ENCODE measurements around the gene CENPN. TPM values are rescaled to one million over a fixed set of nuclear protein-coding genes. Genes with fewer than 3 reads are reported as not detected.

CENPN gene
- polyA plus RNA-seq, 1 donor = 14.8 TPM

DNA sequence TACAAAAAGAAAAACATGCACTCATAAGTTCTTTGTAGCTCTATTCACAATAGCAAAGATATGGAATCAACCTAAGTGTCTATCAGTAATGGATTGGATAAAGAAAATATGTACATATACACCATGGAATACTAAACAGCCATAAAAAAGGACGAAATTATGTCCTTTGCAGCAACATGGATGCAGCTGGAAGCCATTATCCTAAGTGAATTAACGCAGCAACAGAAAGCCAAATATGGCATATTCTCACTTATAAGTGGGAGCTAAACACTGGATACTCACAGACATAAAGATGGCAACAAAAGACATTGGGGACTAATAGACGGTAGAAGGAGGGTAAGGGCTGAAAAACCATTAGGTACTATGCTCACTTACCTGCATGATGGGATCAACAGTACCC, 6.1 kb upstream of the CENPN start:
- H3K36me3 ChIP-seq (ENCODE audit: control insufficient read depth, insufficient read depth, low read length) = no peaks in the 10 kb centered on the region
- H3K27me3 ChIP-seq (ENCODE audit: control insufficient read depth, insufficient read depth, low read length) = no peaks in the 10 kb centered on the region
- no peak overlapping the region for H3K27ac ChIP-seq (ENCODE audit: low read length)
- no peak overlapping the region for H3K4me3 ChIP-seq (ENCODE audit: low read length)
- no peak for DNase-seq
- WGBS (ENCODE audit: insufficient coverage, low lambda C conversion rate) = no CpG with 5 or more reads among the region's 3 CpGs
- no peaks in the 10 kb centered on the region for H3K9me3 ChIP-seq (ENCODE audit: control insufficient read depth, low read depth, low read length)
- H3K4me1 ChIP-seq (ENCODE audit: control insufficient read depth, insufficient read depth, low read length) = peaks cover 17% of the 10 kb centered on the region

DNA sequence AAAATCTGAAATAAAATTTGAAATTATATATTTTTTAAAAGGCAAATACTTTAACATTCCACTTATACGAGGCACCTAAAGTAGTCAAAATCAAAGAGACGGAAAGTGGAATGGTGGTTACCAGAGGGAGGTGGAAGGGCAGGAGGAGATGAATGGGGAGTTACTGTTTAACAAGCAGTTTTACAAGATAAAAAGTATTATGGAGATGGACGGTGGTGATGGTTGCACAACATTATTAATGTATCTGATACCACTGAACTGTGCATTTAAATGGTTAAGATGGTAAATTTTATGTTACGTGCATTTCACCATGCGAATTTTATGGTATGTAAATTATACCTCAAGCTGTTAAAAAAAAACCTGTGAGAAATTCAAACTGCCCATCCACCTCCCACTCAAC, 5.7 kb upstream of the CENPN start:
- H3K36me3 ChIP-seq (ENCODE audit: control insufficient read depth, insufficient read depth, low read length) = no peaks in the 10 kb centered on the region
- H3K9me3 ChIP-seq (ENCODE audit: control insufficient read depth, low read depth, low read length) = no peaks in the 10 kb centered on the region
- no peak overlapping the region for H3K4me3 ChIP-seq (ENCODE audit: low read length)
- WGBS (ENCODE audit: insufficient coverage, low lambda C conversion rate) = 30% methylated on average over 4 of the region's 5 CpGs
- peak in 1 of 2 donors; percentile 42 for DNase-seq
- H3K4me1 ChIP-seq (ENCODE audit: control insufficient read depth, insufficient read depth, low read length) = peaks cover 17% of the 10 kb centered on the region
- H3K27ac ChIP-seq (ENCODE audit: low read length) = no peak overlapping the region
- H3K27me3 ChIP-seq (ENCODE audit: control insufficient read depth, insufficient read depth, low read length) = no peaks in the 10 kb centered on the region

DNA sequence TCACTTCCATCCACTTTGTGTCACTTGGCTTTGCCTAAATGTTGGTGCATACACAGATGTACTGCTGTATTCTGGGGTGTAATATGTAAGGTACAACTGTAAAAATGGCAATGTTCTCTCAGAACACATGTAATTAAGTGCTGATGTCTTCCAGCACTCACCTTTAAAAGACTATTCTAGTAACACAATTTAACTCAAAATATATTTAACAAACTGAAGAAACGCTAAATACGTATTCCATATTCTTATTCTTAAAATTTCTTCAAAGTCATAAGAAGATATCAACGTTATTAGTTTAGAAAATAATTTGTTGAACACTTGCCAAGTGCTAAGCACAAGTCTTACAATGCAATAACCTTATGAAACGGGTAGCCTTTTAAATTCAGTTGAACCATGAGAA, 4.0 kb upstream of the CENPN start:
- no peak for DNase-seq
- Histone ChIP-seq H3K9me3 (ENCODE audit: control insufficient read depth, low read depth, low read length) (no peaks in the 10 kb centered on the region), H3K4me3 (ENCODE audit: low read length) (no peak overlapping the region), H3K4me1 (ENCODE audit: control insufficient read depth, insufficient read depth, low read length) (peaks cover 17% of the 10 kb centered on the region), H3K36me3 (ENCODE audit: control insufficient read depth, insufficient read depth, low read length) (no peaks in the 10 kb centered on the region), H3K27ac (ENCODE audit: low read length) (no peak overlapping the region), H3K27me3 (ENCODE audit: control insufficient read depth, insufficient read depth, low read length) (no peaks in the 10 kb centered on the region)
- WGBS (ENCODE audit: insufficient coverage, low lambda C conversion rate) = 81% methylated on average over 3 of the region's 4 CpGs

DNA sequence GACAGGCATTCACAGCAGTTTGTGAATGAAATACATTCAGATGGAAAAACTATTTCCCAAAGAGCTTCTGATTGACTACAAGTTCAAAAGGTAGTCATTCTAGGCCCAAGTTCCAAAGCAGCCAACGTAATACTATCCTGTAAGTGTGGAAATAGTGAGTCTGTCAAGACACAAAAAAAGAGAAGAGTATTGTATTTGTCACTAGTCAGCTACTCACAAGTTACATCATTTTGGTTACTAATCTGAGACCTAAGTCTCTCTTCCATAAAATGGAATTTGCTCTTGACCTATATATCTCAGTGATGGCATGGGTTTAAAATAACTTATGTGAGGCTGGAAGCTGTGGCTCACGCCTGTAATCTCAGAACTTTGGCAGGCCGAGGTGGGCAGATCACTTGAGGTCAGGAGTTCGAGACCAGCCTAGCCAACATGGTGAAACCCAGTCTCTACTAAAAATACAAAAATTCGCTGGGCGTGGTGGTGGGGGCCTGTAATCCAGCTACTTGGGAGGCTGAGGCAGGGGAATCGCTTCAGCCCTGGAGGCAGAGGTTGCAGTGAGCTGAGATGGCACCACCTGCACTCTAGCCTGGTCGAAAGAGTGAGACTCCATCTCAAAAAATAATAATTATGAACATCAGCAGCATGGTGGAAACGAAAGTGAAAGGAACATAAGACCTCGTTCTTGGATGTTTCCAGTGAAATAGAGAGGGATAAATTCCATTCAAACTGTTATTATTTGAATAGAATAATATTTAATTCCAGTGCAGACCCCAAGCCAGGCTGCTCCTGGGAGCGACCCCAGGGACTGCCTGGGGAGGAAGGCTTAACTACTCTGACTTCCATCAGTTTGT, 3.2 kb upstream of the CENPN start:
- Histone ChIP-seq H3K27me3 (ENCODE audit: control insufficient read depth, insufficient read depth, low read length) (no peaks in the 10 kb centered on the region), H3K36me3 (ENCODE audit: control insufficient read depth, insufficient read depth, low read length) (no peaks in the 10 kb centered on the region), H3K4me3 (ENCODE audit: low read length) (peak overlapping the region; percentile 17), H3K4me1 (ENCODE audit: control insufficient read depth, insufficient read depth, low read length) (peaks cover 17% of the 10 kb centered on the region), H3K9me3 (ENCODE audit: control insufficient read depth, low read depth, low read length) (no peaks in the 10 kb centered on the region), H3K27ac (ENCODE audit: low read length) (peak overlapping the region; percentile 7)
- DNase-seq = no peak
- 45% methylated on average over 3 of the region's 11 CpGs for WGBS (ENCODE audit: insufficient coverage, low lambda C conversion rate)

DNA sequence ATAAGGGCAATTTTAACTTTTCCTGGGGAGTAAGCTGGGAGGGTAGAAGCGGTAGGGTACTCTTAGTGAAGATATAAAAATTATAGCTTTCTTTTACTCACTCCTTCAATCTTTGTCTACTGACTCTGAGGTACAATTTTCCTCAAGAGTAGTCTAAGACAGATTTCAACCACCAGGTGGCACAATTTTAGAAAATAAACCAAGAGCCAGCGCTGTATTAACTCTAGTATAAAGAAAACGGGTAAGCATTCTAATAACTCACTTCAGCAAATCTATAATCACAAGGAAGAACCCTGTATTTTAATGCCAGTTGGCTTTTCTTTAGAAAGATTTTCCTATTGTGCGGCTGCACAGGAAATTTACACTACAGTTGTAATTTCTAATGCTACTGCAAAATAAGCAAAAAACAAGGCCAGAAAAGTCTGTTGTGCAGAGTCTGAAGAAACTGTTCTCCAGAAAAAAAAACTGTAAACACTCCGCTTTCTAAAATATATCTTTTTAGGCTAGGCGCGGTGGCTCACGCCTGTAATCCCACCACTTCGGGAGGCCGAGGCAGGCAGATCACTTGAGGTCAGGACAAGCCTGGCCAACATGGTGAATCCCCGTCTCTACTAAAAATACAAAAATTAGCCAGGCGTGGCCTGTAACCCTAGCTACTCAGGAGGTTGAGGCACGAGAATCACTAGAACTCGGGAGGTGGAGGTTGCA, 2.2 kb upstream of the CENPN start:
- Histone ChIP-seq H3K27me3 (ENCODE audit: control insufficient read depth, insufficient read depth, low read length) (no peaks in the 10 kb centered on the region), H3K9me3 (ENCODE audit: control insufficient read depth, low read depth, low read length) (no peaks in the 10 kb centered on the region), H3K4me1 (ENCODE audit: control insufficient read depth, insufficient read depth, low read length) (peaks cover 17% of the 10 kb centered on the region), H3K36me3 (ENCODE audit: control insufficient read depth, insufficient read depth, low read length) (no peaks in the 10 kb centered on the region), H3K27ac (ENCODE audit: low read length) (peak overlapping the region; percentile 7), H3K4me3 (ENCODE audit: low read length) (no peak overlapping the region)
- peak; percentile 18 to 60 for DNase-seq
- 26% methylated on average over 3 of the region's 14 CpGs for WGBS (ENCODE audit: insufficient coverage, low lambda C conversion rate)

DNA sequence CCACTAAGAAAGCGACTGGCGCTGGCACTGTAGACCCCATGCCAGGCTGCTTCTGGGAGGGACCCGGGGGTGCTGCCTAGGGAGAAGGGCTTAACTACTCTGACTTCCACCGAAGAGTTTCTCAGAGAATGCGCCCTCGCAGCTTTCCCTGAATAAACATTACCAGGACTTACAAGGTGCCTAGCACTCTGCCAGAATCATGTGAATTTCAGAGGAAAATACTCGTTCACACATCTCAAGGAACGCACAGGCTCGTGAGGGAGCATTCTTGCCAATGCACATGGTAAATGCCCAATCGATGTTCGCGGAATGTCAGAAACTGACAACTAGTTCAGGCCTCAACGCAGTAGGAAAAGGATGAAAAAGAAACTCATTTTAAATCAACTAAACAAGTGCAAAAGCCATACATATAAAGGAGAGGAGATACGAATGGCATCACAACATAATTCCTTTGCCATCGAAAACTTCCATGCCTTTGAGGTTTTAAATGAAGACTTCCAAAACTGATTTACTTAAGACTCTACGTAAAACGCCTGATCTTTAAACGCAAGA, 1.3 kb upstream of the CENPN start:
- Histone ChIP-seq H3K4me3 (ENCODE audit: low read length) (peak overlapping the region; percentile 96), H3K27ac (ENCODE audit: low read length) (peak overlapping the region; percentile 89), H3K27me3 (ENCODE audit: control insufficient read depth, insufficient read depth, low read length) (no peaks in the 10 kb centered on the region), H3K9me3 (ENCODE audit: control insufficient read depth, low read depth, low read length) (no peaks in the 10 kb centered on the region), H3K4me1 (ENCODE audit: control insufficient read depth, insufficient read depth, low read length) (peaks cover 17% of the 10 kb centered on the region), H3K36me3 (ENCODE audit: control insufficient read depth, insufficient read depth, low read length) (no peaks in the 10 kb centered on the region)
- DNase-seq = peak in 1 of 2 donors; percentile 38
- 13% methylated on average over 4 of the region's 18 CpGs for WGBS (ENCODE audit: insufficient coverage, low lambda C conversion rate)

DNA sequence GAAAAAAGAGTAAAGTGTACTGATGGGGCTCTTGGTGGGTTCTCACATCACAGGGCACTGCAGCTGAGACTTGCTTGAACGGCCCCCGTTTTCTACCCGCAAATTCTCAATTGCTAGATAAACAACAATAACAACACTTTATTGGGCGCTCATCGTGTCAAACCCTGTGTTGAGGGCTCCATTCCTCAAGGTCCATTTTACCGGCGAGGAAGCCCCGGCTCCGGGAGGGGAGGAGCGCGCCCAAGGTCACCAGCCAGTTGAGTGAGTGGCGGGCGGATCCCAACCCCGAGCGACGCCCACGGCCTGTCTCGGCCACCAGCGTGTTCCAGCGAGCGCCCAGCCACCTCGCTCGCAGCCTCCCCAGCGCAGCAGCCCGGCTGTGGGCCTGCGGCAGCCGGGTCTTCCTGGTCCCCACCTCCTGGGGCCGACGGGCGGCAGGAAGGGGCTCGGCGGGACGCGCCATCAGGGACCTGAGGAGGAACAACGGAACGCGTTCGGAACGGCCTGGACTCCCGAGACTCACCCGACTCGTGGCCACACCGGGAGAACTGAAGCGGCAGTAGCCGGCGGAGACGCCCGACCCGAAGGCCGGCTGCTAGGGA, 702 bp upstream of the CENPN start:
- no peaks in the 10 kb centered on the region for H3K27me3 ChIP-seq (ENCODE audit: control insufficient read depth, insufficient read depth, low read length)
- WGBS (ENCODE audit: insufficient coverage, low lambda C conversion rate) = no CpG with 5 or more reads among the region's 50 CpGs
- peaks cover 17% of the 10 kb centered on the region for H3K4me1 ChIP-seq (ENCODE audit: control insufficient read depth, insufficient read depth, low read length)
- H3K27ac ChIP-seq (ENCODE audit: low read length) = peak overlapping the region; percentile 89
- DNase-seq = peak; percentile 55 to 85
- H3K9me3 ChIP-seq (ENCODE audit: control insufficient read depth, low read depth, low read length) = no peaks in the 10 kb centered on the region
- no peaks in the 10 kb centered on the region for H3K36me3 ChIP-seq (ENCODE audit: control insufficient read depth, insufficient read depth, low read length)
- peak overlapping the region; percentile 96 for H3K4me3 ChIP-seq (ENCODE audit: low read length)

DNA sequence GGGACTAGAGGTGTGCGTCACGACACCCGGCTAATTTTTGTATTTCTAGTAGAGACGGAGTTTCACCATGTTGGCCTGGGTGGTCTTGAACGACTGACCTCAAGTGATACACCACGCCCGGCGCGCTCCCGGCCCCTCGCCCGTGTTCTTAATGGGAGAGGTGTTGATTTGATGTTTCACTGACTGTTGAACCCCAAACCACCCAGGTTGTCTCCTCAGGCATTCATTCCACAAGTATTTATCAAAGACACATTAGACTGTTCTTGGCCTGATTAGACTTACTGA, 1.4 kb downstream of the CENPN start:
- H3K4me3 ChIP-seq (ENCODE audit: low read length) = peak overlapping the region; percentile 96
- H3K36me3 ChIP-seq (ENCODE audit: control insufficient read depth, insufficient read depth, low read length) = peaks cover 8% of the 10 kb centered on the region
- peak overlapping the region; percentile 89 for H3K27ac ChIP-seq (ENCODE audit: low read length)
- WGBS (ENCODE audit: insufficient coverage, low lambda C conversion rate) = no CpG with 5 or more reads among the region's 12 CpGs
- peaks cover 17% of the 10 kb centered on the region for H3K4me1 ChIP-seq (ENCODE audit: control insufficient read depth, insufficient read depth, low read length)
- H3K9me3 ChIP-seq (ENCODE audit: control insufficient read depth, low read depth, low read length) = no peaks in the 10 kb centered on the region
- no peak for DNase-seq
- no peaks in the 10 kb centered on the region for H3K27me3 ChIP-seq (ENCODE audit: control insufficient read depth, insufficient read depth, low read length)

DNA sequence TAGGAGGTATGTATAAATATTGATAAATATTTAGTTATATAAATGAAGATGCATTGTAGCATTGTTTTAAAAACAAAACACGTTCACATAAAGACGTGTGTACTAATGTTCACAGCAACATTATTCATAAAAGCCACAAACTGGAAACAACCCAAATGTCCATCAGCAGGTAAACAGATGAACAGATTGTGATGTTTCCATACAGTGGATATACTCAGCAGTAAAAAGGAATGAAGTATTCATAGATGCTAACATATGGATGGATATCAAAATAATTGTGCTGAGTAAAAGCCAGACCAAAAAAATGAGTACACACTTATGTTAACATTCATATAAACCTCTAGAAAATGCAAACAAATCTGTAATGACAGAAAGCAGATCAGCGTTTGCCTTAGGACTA, 6.0 kb downstream of the CENPN start:
- no peak for DNase-seq
- H3K27ac ChIP-seq (ENCODE audit: low read length) = no peak overlapping the region
- no peak overlapping the region for H3K4me3 ChIP-seq (ENCODE audit: low read length)
- no peaks in the 10 kb centered on the region for H3K9me3 ChIP-seq (ENCODE audit: control insufficient read depth, low read depth, low read length)
- H3K36me3 ChIP-seq (ENCODE audit: control insufficient read depth, insufficient read depth, low read length) = peaks cover 25% of the 10 kb centered on the region
- H3K4me1 ChIP-seq (ENCODE audit: control insufficient read depth, insufficient read depth, low read length) = no peaks in the 10 kb centered on the region
- WGBS (ENCODE audit: insufficient coverage, low lambda C conversion rate) = no CpG with 5 or more reads among the region's 3 CpGs
- H3K27me3 ChIP-seq (ENCODE audit: control insufficient read depth, insufficient read depth, low read length) = no peaks in the 10 kb centered on the region

DNA sequence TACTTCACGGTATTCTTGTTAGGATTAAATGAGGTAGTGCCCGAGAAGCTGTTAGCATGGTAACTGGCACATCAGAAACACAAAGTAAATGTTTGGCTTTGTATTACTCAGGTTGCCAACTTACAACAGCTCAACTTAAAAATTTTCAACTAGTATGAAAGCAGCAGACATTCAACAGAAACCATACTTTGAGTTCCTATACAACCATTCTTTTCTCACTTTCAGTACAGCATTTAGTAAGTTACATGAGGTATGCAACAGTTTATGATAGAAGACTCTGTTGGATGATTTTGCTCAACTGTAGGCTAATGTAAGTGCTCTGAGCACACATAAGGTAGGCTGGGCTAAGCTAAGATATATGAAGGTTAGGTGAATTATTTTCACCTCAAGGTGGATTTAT, 7.7 kb downstream of the CENPN start:
- H3K9me3 ChIP-seq (ENCODE audit: control insufficient read depth, low read depth, low read length) = no peaks in the 10 kb centered on the region
- H3K36me3 ChIP-seq (ENCODE audit: control insufficient read depth, insufficient read depth, low read length) = peaks cover 29% of the 10 kb centered on the region
- H3K4me3 ChIP-seq (ENCODE audit: low read length) = no peak overlapping the region
- H3K27ac ChIP-seq (ENCODE audit: low read length) = no peak overlapping the region
- DNase-seq = no peak
- no peaks in the 10 kb centered on the region for H3K4me1 ChIP-seq (ENCODE audit: control insufficient read depth, insufficient read depth, low read length)
- no CpG with 5 or more reads among the region's 2 CpGs for WGBS (ENCODE audit: insufficient coverage, low lambda C conversion rate)
- H3K27me3 ChIP-seq (ENCODE audit: control insufficient read depth, insufficient read depth, low read length) = no peaks in the 10 kb centered on the region
